Spleen (tissue), 11 donors: Measurements from ENCODE around the gene ZNF487. TPM values are rescaled to one million over a fixed set of nuclear protein-coding genes. Genes with fewer than 3 reads are reported as not detected.
"Not testable (repeated sequence)": the region's sequence is repeated elsewhere in the genome, so short reads cannot be mapped to it uniquely, and the experiment has no call there.

ENCODE experiments used
- DNase-seq: peaks from one replicate; pipeline ENCODE4 v3.0.0-alpha.2; 2020
- H3K27ac ChIP-seq, 8 donors: fragments of 200-600 bp; sonication (generic) in 7 of 8; 1 replicate in 4 of 8; 2 replicates in 4 of 8; pipeline versions ENCODE4 v1.5.0 to v1.8.0; 2016 to 2021; ENCODE audit warnings: inconsistent platforms in 4 of 8, mild to moderate bottlenecking in 4 of 8, moderate library complexity in 1 of 8
- H3K27me3 ChIP-seq, 7 donors: fragments of 200-600 bp; sonication (generic) in 6 of 7; replicated peaks in 1 of 7; 1 replicate in 4 of 7; 2 replicates in 3 of 7; pipeline versions ENCODE4 v1.5.0 to v1.8.0; 2016 to 2021; ENCODE audit warnings: inconsistent platforms in 3 of 7, mild to moderate bottlenecking in 1 of 7
- H3K36me3 ChIP-seq, 6 donors: fragments of 200-600 bp; sonication (generic) in 5 of 6; 1 replicate in 4 of 6; 2 replicates in 2 of 6; pipeline versions ENCODE4 v1.5.0 to v1.8.0; 2016 to 2021; ENCODE audit warnings: inconsistent platforms in 2 of 6
- H3K4me1 ChIP-seq, 6 donors: fragments of 200-600 bp; sonication (generic) in 5 of 6; 1 replicate in 3 of 6; 2 replicates in 3 of 6; pipeline versions ENCODE4 v1.5.0 to v1.8.0; 2016 to 2021; ENCODE audit warnings: inconsistent platforms in 3 of 6
- H3K4me3 ChIP-seq, 8 donors: fragments of 200-600 bp; sonication (generic) in 7 of 8; 1 replicate in 4 of 8; 2 replicates in 4 of 8; pipeline versions ENCODE4 v1.5.0 to v1.8.0; 2016 to 2021; ENCODE audit warnings: inconsistent platforms in 4 of 8, mild to moderate bottlenecking in 4 of 8, moderate library complexity in 2 of 8
- H3K9me3 ChIP-seq, 8 donors: fragments of 200-600 bp; sonication (generic) in 7 of 8; 1 replicate in 4 of 8; 2 replicates in 4 of 8; pipeline versions ENCODE4 v1.5.0 to v1.8.0; 2016 to 2021; ENCODE audit warnings: inconsistent platforms in 4 of 8
- CTCF ChIP-seq, 11 experiments: fragments of 200-600 bp in 7 of 11; fragments of 450-650 bp in 4 of 11; sonication (generic) in 4 of 11; IDR thresholded peaks in 8 of 11; conservative IDR thresholded peaks in 3 of 11; 1 replicate in 7 of 11; 2 replicates in 4 of 11; pipeline versions ENCODE4 v1.4.0 to v1.8.0; 2016 to 2021; ENCODE audit warnings: antibody characterized with exemption in 11 of 11, inconsistent platforms in 4 of 11, mild to moderate bottlenecking in 1 of 11
- POLR2A ChIP-seq, 3 donors: fragments of 450-650 bp; IDR thresholded peaks; one replicate each; pipeline ENCODE4 v1.5.1; 2017; ENCODE audit warnings: antibody characterized with exemption in 3 of 3, mild to moderate bottlenecking in 1 of 3
- POLR2AphosphoS5 ChIP-seq, 3 donors: sonication (generic); formaldehyde crosslinking; IDR thresholded peaks; one replicate each; pipeline ENCODE4 v1.5.1; 2017; ENCODE audit warnings: antibody characterized with exemption in 3 of 3
- WGBS, 5 donors: extraction: QIAGEN DNeasy Blood & Tissue Kit in 3 of 5; methylation state at CpG; one replicate each; pipeline versions ENCODE4 v1.1.5 to v1.1.7; 2013 to 2018; 5-methylcytosine and 5-hydroxymethylcytosine counted together
- intact Hi-C: fragments of 100-400 bp; cut with DNase I; formaldehyde crosslinking; loops from one replicate; pipeline ENCODE4 v1.15.0; 2023; ENCODE audit warnings: low total_unique reads
- polyA plus RNA-seq, 3 donors: library from polyadenylated mRNA; stranded (reverse); fragments of 200-250 nt; gene quantifications; one replicate each; pipeline ENCODE4 v1.2.1, GENCODE V29; 2013
- total RNA-seq, 7 donors: library from RNA; depleted of rRNA in 3 of 7; stranded (reverse); fragments of >200 nt in 3 of 7; fragmentation: NEBNext Ultra II Directional in 4 of 7; extraction: Animal tissue kit (Norgen Biotek cat#: 25700) in 4 of 7; gene quantifications; one replicate each; pipeline versions ENCODE4 v1.1.0 to v1.2.1, GENCODE V29; 2016 to 2021
- donor health status: healthy with polysubstance abuse.
- donor health status: DM: no; HTN: no; CAD: no; lungs with moderate emphysema.
- donor health status: DM: no; HTN: no; CAD: no.
- donor health status: Bipolar disorder and iron deficiency.
- donor health status: healthy.
- donor health status: DM: no; HTN: no; CAD: no.
- donor health status: DM: yes; HTN: yes; CAD: no.

The ZNF487 gene
- total and polyA plus RNA-seq, 10 donors, result 4.9 to 12.1 (median 7.4) TPM

GRCh38 chr10:43420369-43421200, 16.3 kb upstream of the ZNF487 start:
- Histone ChIP-seq H3K4me1 (peaks cover 21 to 49% (median 43%) of the 10 kb centered on the region in 6 donors), H3K27ac (peak overlapping the region; percentile 93 to 98 (median 96)), H3K9me3 (no peaks in the 10 kb centered on the region), H3K4me3 (peak overlapping the region; percentile 33 to 75 (median 56)), H3K27me3 (no peaks in the 10 kb centered on the region), H3K36me3 (no peaks in the 10 kb centered on the region)
- TF ChIP-seq POLR2A (IDR thresholded peaks at IDR 0.05) (peak in 1 of 3 donors; percentile 61), POLR2AphosphoS5 (IDR thresholded peaks at IDR 0.05) (peak; percentile 86 to 93 (median 93)), CTCF (IDR thresholded peaks at IDR 0.05 in 8 of 11, conservative IDR thresholded peaks at IDR 0.05 in 3 of 11) (peak in 6 of 11 experiments; percentile 4 to 37 (median 16))
- intact Hi-C loops, result no loop called here
- peak; percentile 96 for DNase-seq
- 0 to 1% (median 0%) methylated on average over 26 to 63 of the region's 63 CpGs for WGBS, 5 donors

- no peak for DNase-seq
These were observed 15.8 kb upstream of the ZNF487 start for GRCh38 chr10:43421201-43421507.

GRCh38 chr10:43421519-43421918, 15.4 kb upstream of the ZNF487 start:
- WGBS, 5 donors, result 85 to 93% (median 90%) methylated on average over 6 of the region's 6 CpGs
- H3K4me3 ChIP-seq, result peak overlapping the region in 3 of 8 donors; percentile 57 to 75 (median 60)
- no peak for DNase-seq
- no peaks in the 10 kb centered on the region for H3K27me3 ChIP-seq
- peak overlapping the region; percentile 93 to 98 (median 96) for H3K27ac ChIP-seq
- intact Hi-C loops, result no loop called here
- no peaks in the 10 kb centered on the region for H3K9me3 ChIP-seq
- peaks cover 21 to 57% (median 44%) of the 10 kb centered on the region in 6 donors for H3K4me1 ChIP-seq
- no peak for TF ChIP-seq POLR2A (IDR thresholded peaks at IDR 0.05)
- TF ChIP-seq CTCF (IDR thresholded peaks at IDR 0.05 in 8 of 11, conservative IDR thresholded peaks at IDR 0.05 in 3 of 11), result no peak
- no peak for TF ChIP-seq POLR2AphosphoS5 (IDR thresholded peaks at IDR 0.05)
- no peaks in the 10 kb centered on the region for H3K36me3 ChIP-seq

More at GRCh38 chr10:43421201-43421507, 15.8 kb upstream of the ZNF487 start:
- peak overlapping the region; percentile 33 to 75 (median 56) for H3K4me3 ChIP-seq
- TF ChIP-seq POLR2AphosphoS5 (IDR thresholded peaks at IDR 0.05), result no peak
- no peak for TF ChIP-seq POLR2A (IDR thresholded peaks at IDR 0.05)
- TF ChIP-seq CTCF (IDR thresholded peaks at IDR 0.05 in 8 of 11, conservative IDR thresholded peaks at IDR 0.05 in 3 of 11), result no peak
- no peaks in the 10 kb centered on the region for H3K9me3 ChIP-seq
- H3K36me3 ChIP-seq, result no peaks in the 10 kb centered on the region
- intact Hi-C loops, result no loop called here
- H3K27me3 ChIP-seq, result no peaks in the 10 kb centered on the region
- peak overlapping the region; percentile 93 to 98 (median 96) for H3K27ac ChIP-seq
- H3K4me1 ChIP-seq, result peaks cover 21 to 54% (median 43%) of the 10 kb centered on the region in 6 donors
- 29 to 57% (median 42%) methylated on average over 4 of the region's 4 CpGs for WGBS, 5 donors

DNA sequence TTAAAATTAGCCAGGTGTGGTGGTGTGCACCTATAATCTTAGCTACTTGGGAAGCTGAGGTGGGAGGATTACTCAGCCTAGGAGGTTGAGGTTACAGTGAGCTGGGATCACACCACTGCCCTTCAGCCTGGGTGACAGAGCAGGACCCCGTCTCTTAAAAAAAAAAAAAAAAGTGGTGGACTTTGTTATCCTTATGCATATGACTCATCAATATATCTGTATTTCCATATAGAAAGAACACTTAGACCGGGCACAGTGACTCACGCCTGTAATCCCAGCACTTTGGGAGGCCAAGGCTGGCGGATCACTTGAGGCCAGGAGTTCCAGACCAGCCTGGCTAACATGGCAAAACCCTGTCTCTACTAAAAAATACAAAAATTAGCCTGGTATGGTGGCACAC, 15.0 kb upstream of the ZNF487 start:
- 92 to 99% (median 96%) methylated on average over 4 of the region's 4 CpGs for WGBS, 5 donors
- H3K9me3 ChIP-seq, intact Hi-C loops, H3K27me3 ChIP-seq, H3K36me3 ChIP-seq, H3K4me3 ChIP-seq, DNase-seq: not testable (repeated sequence)
- Histone ChIP-seq H3K27ac (peak overlapping the region in 4 of 8 donors; percentile 93 to 98 (median 97)), H3K4me1 (peaks cover 21 to 59% (median 45%) of the 10 kb centered on the region in 6 donors)
